Activated B cell treated with CpG ODN at 0.5 μM for 24 hours (primary cell): ENCODE data around the gene SPATS2. TPM values are rescaled to one million over a fixed set of nuclear protein-coding genes. Genes with fewer than 3 reads are reported as not detected.

Source experiments
- ATAC-seq: fragments of 200-7000 bp; cut with Tn5 transposase; one replicate; pipeline ENCODE4 v1.10.0; 2021; ENCODE audit warnings: low read depth, mild to moderate bottlenecking, moderate library complexity
- CTCF ChIA-PET: fragments of 350-600 bp; sonication (Branson Sonifier 250); formaldehyde crosslinking; loops from one replicate; lab custom pipeline; 2021; ENCODE audit warnings: antibody characterized with exemption; lab: Charles Lee
- POLR2A ChIA-PET: fragments of 350-600 bp; sonication (Branson Sonifier 250); formaldehyde crosslinking; loops from one replicate; lab custom pipeline; 2021; ENCODE audit warnings: antibody characterized with exemption; lab: Charles Lee
- DNase-seq: peaks from one replicate; pipeline ENCODE4 v3.0.0; 2022
- H3K27ac Mint-ChIP-seq: one replicate; pipeline ENCODE4 v1.8.0; 2020; ENCODE audit warnings: mixed read lengths
- H3K27me3 Mint-ChIP-seq: one replicate; pipeline ENCODE4 v1.8.0; 2021; ENCODE audit warnings: mixed read lengths
- H3K36me3 Mint-ChIP-seq: one replicate; pipeline ENCODE4 v1.8.0; 2021; ENCODE audit warnings: low read depth, mixed read lengths
- H3K4me1 Mint-ChIP-seq: one replicate; pipeline ENCODE4 v1.8.0; 2021; ENCODE audit warnings: mixed read lengths
- H3K4me3 Mint-ChIP-seq: one replicate; pipeline ENCODE4 v1.8.0; 2020; ENCODE audit warnings: mild to moderate bottlenecking, mixed read lengths
- H3K9me3 Mint-ChIP-seq: one replicate; pipeline ENCODE4 v1.8.0; 2020; ENCODE audit warnings: mixed read lengths
- intact Hi-C: fragments of 100-400 bp; cut with micrococcal nuclease; formaldehyde crosslinking; loops from one replicate; pipeline ENCODE4 v1.15.1; 2024
- total RNA-seq: library from RNA; stranded (reverse); gene quantifications from 2 replicates; pipeline ENCODE4 v1.2.3, GENCODE V29; 2022
- TF ChIP-seq, protein P1 (sequence below): fragments of 200-600 bp; IDR thresholded peaks from one replicate; pipeline ENCODE4 v1.8.0; 2022; ENCODE audit warnings: antibody characterized with exemption, mild to moderate bottlenecking

Gene SPATS2
- total RNA-seq, 1 donor from 2014 or later, result 18.9 TPM

DNA sequence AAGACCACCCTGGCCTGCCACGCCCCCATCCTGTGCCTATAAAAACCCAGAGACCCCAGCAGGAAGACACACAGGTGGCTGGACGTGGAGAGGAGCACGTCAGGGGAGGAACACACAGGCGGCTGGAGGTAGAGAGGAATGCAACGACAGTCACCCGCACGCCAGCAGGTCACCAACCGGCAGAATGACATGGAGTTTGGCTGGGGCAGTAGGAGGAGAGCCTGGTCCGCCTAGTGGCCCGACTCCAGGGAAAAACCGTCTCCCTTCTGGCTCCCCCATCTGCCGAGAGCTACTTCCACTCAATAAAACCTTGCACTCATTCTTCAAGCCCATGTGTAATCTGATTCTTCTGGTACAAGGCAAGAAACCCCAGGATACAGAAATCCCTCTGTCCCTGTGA is 108.8 kb downstream of the SPATS2 start:
- DNase-seq (no peak), ATAC-seq (no peak)
- Mint-ChIP-seq H3K27ac (no peak overlapping the region), H3K9me3 (no peaks in the 10 kb centered on the region), H3K36me3 (peaks cover 9% of the 10 kb centered on the region), H3K27me3 (no peaks in the 10 kb centered on the region), H3K4me3 (no peak overlapping the region), H3K4me1 (no peaks in the 10 kb centered on the region)
- ChIA-PET POLR2A (no interaction called here), CTCF (no interaction called here)
- TF ChIP-seq, protein P1, sequence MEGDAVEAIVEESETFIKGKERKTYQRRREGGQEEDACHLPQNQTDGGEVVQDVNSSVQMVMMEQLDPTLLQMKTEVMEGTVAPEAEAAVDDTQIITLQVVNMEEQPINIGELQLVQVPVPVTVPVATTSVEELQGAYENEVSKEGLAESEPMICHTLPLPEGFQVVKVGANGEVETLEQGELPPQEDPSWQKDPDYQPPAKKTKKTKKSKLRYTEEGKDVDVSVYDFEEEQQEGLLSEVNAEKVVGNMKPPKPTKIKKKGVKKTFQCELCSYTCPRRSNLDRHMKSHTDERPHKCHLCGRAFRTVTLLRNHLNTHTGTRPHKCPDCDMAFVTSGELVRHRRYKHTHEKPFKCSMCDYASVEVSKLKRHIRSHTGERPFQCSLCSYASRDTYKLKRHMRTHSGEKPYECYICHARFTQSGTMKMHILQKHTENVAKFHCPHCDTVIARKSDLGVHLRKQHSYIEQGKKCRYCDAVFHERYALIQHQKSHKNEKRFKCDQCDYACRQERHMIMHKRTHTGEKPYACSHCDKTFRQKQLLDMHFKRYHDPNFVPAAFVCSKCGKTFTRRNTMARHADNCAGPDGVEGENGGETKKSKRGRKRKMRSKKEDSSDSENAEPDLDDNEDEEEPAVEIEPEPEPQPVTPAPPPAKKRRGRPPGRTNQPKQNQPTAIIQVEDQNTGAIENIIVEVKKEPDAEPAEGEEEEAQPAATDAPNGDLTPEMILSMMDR, result no peak
- intact Hi-C loops, result no loop called here

- TF ChIP-seq, protein P1, result no peak
- DNase-seq, result no peak
- H3K9me3 Mint-ChIP-seq, result no peaks in the 10 kb centered on the region
- no peaks in the 10 kb centered on the region for H3K4me1 Mint-ChIP-seq
- no peaks in the 10 kb centered on the region for H3K27me3 Mint-ChIP-seq
- H3K4me3 Mint-ChIP-seq, result no peak overlapping the region
- H3K36me3 Mint-ChIP-seq, result peaks cover 9% of the 10 kb centered on the region
- intact Hi-C loops, result no loop called here
- ChIA-PET POLR2A (no interaction called here), CTCF (no interaction called here)
- no peak overlapping the region for H3K27ac Mint-ChIP-seq
- ATAC-seq, result no peak
Measured at GRCh38 chr12:49478949-49479664, 111.8 kb downstream of the SPATS2 start.

DNA sequence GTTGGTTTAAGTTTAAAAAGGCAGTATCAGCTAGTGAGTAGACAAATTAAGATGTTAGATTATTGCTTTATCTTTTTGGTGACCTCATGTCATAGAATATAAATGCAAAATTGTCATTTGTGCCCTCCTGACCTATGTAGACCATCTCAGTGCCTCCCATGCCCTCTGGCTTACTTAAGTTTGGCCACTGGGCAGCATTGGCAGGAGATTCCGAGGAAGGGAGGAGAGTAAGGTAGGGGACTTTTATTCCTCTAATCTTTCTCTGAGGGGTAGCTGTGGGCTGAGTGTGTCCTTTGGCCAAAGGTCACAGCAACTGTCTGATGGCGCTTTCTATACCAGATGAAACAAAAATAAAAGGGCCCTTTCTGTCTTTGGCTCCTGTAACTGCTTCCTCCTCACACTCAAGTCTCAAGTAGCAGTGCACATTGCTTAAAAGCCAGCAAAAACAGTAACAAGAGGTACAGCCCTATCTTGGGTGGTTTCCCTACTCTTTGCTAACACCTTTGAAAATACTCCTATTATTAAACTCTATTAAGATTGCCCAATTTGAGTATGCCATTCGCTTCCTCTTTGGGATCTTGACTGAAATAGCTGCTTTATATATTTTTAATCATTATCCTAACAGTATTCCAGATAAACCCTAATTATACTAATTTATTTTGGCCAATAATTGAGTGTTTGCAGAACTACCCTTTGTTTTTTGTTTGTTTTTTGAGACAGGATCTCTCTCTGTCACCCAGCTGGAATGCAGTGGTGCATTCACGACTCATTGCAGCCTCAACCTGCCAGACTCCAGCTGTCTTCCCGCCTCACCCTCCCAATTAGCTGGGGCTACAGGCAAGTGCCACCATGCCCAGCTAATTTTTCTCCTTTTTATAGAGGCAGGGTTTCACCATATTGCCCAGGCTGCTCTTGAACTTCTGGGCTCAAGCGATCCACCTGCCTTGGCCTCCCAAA is 115.1 kb downstream of the SPATS2 start:
- CTCF ChIA-PET, result interaction anchor here (0.7 to 1.2 kb wide), 2 partner anchors 124 to 155 kb away, joined by 3 read pairs; no protein-coding TSS in a partner anchor
- Mint-ChIP-seq H3K36me3 (peaks cover 11% of the 10 kb centered on the region), H3K27ac (no peak overlapping the region), H3K4me1 (no peaks in the 10 kb centered on the region), H3K27me3 (no peaks in the 10 kb centered on the region), H3K4me3 (no peak overlapping the region), H3K9me3 (no peaks in the 10 kb centered on the region)
- TF ChIP-seq, protein P1, result no peak
- POLR2A ChIA-PET, result no interaction called here
- DNase-seq (no peak), ATAC-seq (no peak)
- intact Hi-C loops, result no loop called here

- Mint-ChIP-seq H3K36me3 (peaks cover 13% of the 10 kb centered on the region), H3K4me3 (no peak overlapping the region), H3K4me1 (no peaks in the 10 kb centered on the region), H3K9me3 (no peaks in the 10 kb centered on the region), H3K27ac (no peak overlapping the region), H3K27me3 (no peaks in the 10 kb centered on the region)
- POLR2A ChIA-PET, result no interaction called here
- DNase-seq (no peak), ATAC-seq (no peak)
- TF ChIP-seq, protein P1, result no peak
- CTCF ChIA-PET, result no interaction called here
- intact Hi-C loops, result no loop called here
Measured at GRCh38 chr12:49483619-49484018, 116.4 kb downstream of the SPATS2 start.

DNA sequence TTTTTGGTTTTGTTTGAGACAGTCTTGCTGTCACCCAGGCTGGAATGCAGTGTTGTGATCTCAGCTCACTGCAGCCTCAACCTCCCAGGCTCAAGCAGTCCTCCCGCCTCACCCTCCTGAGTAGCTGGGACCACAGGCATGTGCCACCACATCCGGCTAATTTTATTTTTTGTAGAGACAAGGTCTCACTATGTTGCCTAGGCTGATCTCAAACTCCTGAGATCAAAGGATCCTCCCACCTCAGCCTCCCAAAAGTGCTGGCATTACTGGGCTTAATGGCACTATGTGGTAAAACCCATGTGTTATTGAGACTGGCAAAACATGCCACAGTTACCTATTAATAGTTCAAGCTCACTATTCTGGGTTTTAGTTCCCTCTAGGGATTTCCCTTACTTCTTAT is 120.3 kb downstream of the SPATS2 start:
- Mint-ChIP-seq H3K9me3 (no peaks in the 10 kb centered on the region), H3K27me3 (no peaks in the 10 kb centered on the region), H3K27ac (no peak overlapping the region), H3K4me1 (no peaks in the 10 kb centered on the region), H3K4me3 (no peak overlapping the region), H3K36me3 (peaks cover 24% of the 10 kb centered on the region)
- DNase-seq (no peak), ATAC-seq (no peak)
- CTCF ChIA-PET, result interaction anchor here (0.6 kb wide), 1 partner anchor 229 kb away, joined by 3 read pairs; no protein-coding TSS in a partner anchor
- intact Hi-C loops, result no loop called here
- TF ChIP-seq, protein P1, result no peak
- POLR2A ChIA-PET, result interaction anchor here (0.7 kb wide), 1 partner anchor 15 kb away, joined by 3 read pairs; no protein-coding TSS in a partner anchor
